Measurements from ENCODE around the gene DLGAP4.

Gene DLGAP4

DNA sequence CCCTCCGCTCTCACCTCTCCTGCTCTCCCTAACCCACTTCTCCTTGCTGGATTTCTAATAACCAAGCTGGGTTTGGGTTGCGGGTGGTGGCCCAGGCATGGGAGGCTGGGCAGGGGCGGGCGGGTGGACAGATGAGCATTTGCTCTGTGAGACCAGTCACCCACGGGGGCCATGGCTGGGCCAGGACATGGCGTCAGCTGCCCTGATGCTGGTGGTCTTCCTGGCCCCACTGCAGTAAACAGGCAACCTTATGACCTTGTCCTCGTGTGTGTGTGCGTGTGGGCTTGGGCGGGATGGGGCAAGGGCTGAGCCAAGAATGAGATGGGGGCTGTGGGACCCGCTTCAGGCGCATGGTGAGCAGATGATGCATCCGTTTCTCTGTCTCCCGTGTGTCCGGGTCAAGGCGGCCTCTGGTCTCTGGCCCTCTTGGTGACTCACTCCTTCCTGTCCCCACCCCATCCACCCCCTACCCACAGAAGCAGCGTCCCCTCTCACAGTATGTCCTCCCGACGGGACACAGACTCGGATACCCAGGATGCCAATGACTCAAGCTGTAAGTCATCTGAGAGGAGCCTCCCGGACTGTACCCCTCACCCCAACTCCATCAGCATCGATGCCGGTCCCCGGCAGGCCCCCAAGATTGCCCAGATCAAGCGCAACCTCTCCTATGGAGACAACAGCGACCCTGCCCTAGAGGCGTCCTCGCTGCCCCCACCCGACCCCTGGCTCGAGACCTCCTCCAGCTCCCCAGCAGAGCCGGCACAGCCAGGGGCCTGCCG is 193.8 kb downstream of the DLGAP4 start:
- TF ChIP-seq, protein P1, sequence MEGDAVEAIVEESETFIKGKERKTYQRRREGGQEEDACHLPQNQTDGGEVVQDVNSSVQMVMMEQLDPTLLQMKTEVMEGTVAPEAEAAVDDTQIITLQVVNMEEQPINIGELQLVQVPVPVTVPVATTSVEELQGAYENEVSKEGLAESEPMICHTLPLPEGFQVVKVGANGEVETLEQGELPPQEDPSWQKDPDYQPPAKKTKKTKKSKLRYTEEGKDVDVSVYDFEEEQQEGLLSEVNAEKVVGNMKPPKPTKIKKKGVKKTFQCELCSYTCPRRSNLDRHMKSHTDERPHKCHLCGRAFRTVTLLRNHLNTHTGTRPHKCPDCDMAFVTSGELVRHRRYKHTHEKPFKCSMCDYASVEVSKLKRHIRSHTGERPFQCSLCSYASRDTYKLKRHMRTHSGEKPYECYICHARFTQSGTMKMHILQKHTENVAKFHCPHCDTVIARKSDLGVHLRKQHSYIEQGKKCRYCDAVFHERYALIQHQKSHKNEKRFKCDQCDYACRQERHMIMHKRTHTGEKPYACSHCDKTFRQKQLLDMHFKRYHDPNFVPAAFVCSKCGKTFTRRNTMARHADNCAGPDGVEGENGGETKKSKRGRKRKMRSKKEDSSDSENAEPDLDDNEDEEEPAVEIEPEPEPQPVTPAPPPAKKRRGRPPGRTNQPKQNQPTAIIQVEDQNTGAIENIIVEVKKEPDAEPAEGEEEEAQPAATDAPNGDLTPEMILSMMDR (conservative IDR thresholded peaks at IDR 0.05): no peak
- no peak overlapping the region for H3K27ac ChIP-seq

DNA sequence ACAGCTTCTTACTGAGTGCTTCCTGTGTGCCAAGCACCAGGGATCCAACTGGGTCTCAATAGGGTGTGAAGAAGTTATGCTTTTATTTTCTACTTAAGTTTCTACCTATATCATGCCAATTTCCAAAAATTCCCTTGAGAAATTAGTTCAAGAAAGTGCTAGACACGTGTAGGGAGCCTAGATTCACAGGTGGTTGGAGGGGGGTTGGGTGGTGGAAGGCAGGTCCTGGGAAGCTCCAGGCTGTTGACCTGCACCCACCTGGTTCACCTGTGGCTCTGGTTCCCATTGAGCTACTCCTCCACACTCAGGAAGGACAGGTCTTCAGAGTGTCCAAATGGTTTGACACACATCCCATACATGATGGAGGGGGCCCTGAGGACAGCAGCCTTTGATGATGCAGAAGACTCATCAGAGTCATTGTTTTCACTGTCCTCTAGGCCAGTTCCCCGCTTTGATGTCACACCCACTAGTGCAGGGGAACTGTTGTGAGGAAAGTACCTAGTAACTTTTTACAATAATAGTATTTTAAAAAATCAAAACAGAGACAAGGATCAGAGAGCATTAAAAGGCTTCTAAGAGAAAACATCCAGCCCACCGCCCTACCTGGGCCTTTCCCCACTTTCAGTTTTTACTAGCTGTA is 195.3 kb downstream of the DLGAP4 start:
- TF ChIP-seq, protein P1 (conservative IDR thresholded peaks at IDR 0.05): no peak
- H3K27ac ChIP-seq: no peak overlapping the region

DNA sequence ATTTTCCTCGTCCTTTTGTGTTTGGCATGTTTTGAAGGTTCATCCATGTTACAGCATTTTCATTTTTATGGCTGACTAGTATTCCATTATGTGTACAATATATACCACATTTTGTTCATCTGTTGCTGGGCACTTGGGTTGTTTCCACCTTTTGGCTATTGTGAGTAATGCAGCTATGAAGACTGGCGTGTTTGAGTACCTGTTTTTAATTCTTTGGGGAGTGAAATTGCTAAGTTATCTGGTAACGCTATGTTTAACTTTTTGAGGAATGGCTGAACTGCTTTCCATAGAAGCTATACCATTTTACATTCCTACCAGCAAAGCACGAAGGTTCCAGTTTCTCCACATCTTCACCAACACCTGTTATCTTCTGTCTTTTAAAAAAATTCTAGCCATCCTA is 198.2 kb downstream of the DLGAP4 start:
- TF ChIP-seq, protein P1 (conservative IDR thresholded peaks at IDR 0.05): no peak
- H3K27ac ChIP-seq: no peak overlapping the region

DNA sequence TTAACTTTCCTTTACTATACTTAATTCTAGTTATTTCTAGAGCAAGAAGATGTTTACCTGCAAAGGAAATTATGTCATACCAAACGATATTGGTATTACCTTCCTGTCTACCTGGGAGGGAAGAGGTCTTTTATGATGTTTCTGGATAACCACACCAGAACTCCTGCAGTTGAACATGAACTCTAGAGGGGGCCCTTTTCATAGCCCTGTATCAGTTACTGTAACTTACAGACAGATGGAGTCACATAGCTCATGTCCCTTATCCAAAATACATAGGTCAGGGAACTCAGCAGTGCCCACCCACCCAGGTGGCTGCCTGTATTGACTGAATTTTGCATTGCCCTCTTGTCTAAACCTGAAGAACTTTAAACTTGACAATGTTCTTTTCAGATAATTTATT is 200.1 kb downstream of the DLGAP4 start:
- TF ChIP-seq, protein P1 (conservative IDR thresholded peaks at IDR 0.05): peak; percentile 76
- no peak overlapping the region for H3K27ac ChIP-seq

DNA sequence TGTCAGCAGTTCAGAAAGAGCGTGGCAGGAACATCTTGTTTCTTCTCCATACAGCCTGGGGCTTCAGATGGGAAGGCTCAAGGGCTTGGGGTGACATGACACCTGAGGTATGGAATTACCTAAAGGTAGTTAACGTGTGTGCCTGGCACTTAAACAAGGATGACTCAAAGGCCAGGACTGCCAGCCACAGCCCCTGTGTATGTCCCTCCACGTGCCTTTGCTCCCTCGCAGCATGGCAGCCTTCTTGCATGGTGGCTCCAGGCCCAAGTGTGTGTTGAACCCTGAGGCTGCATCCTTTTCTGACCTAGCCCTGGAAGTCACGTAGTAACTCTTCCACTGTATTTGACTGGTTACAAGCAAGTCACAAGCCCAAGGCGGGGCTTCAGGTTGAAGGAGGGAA is 201.6 kb downstream of the DLGAP4 start:
- TF ChIP-seq, protein P1 (conservative IDR thresholded peaks at IDR 0.05): no peak
- H3K27ac ChIP-seq: no peak overlapping the region

DNA sequence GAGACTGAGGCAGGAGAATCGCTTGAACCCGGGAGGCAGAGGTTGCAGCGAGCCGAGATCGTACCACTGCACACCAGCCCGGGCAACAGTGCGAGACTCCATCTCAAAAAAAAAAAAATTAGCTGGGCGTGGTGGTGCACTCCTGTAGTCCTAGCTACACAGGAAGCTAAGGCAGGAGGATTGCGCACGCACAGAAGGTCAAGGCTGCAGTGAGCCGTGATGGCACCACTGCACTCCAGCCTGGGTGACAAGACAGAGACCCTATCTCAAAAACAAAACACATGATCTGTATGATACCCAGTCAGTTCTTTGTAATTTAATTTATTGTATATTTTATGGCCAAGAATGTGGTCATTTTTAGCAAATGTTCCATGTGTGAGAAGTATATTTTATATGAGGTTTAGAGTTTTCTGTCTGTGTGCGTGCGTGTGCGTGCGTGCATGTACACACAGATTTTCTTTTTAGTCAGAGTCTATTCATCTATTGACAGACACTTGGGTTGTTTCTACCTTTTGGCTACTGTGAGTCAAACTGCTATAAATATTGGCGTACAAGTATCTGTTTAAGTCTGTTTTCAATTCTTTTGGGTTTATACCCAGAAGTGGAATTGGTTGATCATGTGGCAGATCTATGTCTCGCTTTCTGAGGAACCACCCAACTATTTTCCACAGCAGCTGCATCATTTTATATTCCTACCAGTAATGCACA is 213.0 kb downstream of the DLGAP4 start:
- TF ChIP-seq, protein P1 (conservative IDR thresholded peaks at IDR 0.05): no peak
- H3K27ac ChIP-seq: no peak overlapping the region

DNA sequence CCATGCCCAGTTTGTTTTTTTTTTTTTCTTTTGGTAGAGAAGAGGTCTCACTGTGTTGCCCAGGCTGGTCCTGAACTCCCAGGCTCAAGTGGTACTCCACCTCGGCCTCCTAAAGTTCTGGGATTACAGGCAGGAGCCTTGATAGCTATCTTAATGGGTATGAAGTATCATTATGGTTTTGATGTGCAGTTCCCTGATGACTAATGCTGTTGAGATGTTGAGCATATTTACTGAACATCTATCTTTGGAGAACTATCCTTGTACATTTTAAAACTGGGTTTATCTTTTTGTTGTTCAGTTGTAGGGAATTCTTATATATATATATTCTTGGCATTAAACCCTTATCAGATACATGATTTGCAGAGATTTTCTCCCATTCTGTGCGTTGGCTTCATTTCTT is 213.8 kb downstream of the DLGAP4 start:
- TF ChIP-seq, protein P1 (conservative IDR thresholded peaks at IDR 0.05): no peak
- no peak overlapping the region for H3K27ac ChIP-seq
